ENCODE data around the gene UGT3A2.

GRCh38 chr5:36017622-36018021 lies 49.1 kb downstream of the UGT3A2 start:
- TF ChIP-seq, protein P1, sequence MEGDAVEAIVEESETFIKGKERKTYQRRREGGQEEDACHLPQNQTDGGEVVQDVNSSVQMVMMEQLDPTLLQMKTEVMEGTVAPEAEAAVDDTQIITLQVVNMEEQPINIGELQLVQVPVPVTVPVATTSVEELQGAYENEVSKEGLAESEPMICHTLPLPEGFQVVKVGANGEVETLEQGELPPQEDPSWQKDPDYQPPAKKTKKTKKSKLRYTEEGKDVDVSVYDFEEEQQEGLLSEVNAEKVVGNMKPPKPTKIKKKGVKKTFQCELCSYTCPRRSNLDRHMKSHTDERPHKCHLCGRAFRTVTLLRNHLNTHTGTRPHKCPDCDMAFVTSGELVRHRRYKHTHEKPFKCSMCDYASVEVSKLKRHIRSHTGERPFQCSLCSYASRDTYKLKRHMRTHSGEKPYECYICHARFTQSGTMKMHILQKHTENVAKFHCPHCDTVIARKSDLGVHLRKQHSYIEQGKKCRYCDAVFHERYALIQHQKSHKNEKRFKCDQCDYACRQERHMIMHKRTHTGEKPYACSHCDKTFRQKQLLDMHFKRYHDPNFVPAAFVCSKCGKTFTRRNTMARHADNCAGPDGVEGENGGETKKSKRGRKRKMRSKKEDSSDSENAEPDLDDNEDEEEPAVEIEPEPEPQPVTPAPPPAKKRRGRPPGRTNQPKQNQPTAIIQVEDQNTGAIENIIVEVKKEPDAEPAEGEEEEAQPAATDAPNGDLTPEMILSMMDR (conservative IDR thresholded peaks at IDR 0.05; ENCODE audit: low read length), result no peak
- no peak for TF ChIP-seq EZH2phosphoT487 (IDR thresholded peaks at IDR 0.05; ENCODE audit: borderline replicate concordance)

Measured in Loucy (cell line).